DOHH2 (cell line): ENCODE results near the gene BABAM2.

ENCODE experiments used
- H3F3A ChIP-seq: fragments of 200-600 bp; sonication (generic), shearing (Covaris generic); 2 replicates; pipeline ENCODE4 v1.6.0; 2016; ENCODE audit warnings: antibody characterized with exemption, mild to moderate bottlenecking; ENCODE audit not compliant: control insufficient read depth, insufficient read depth
- H3K27ac ChIP-seq: fragments of 200-600 bp; sonication (generic); 2 replicates; pipeline ENCODE4 v1.5.1; 2014; ENCODE audit warnings: low read depth, mild to moderate bottlenecking, low read length, moderate library complexity
- H3K27me3 ChIP-seq: fragments of 200-600 bp; sonication (generic); 2 replicates; pipeline ENCODE4 v1.6.1; 2014; ENCODE audit warnings: mild to moderate bottlenecking, low read length, mixed read lengths; ENCODE audit not compliant: control insufficient read depth
- H3K36me3 ChIP-seq: fragments of 200-600 bp; sonication (generic); 2 replicates; pipeline ENCODE4 v1.6.1; 2014; ENCODE audit warnings: mild to moderate bottlenecking, low read length, moderate library complexity, mixed read lengths; ENCODE audit not compliant: control insufficient read depth
- H3K4me1 ChIP-seq: fragments of 200-600 bp; sonication (generic); 2 replicates; pipeline ENCODE4 v1.6.1; 2014; ENCODE audit warnings: mild to moderate bottlenecking, low read length, mixed read lengths; ENCODE audit not compliant: control insufficient read depth
- H3K4me2 ChIP-seq: fragments of 200-600 bp; sonication (generic); 2 replicates; pipeline ENCODE4 v1.6.0; 2014; ENCODE audit warnings: mild to moderate bottlenecking, low read length, moderate library complexity
- H3K4me3 ChIP-seq: fragments of 200-600 bp; sonication (generic); 2 replicates; pipeline ENCODE4 v1.5.1; 2014; ENCODE audit warnings: mild to moderate bottlenecking, low read length, mixed read lengths
- H3K79me2 ChIP-seq: fragments of 200-600 bp; sonication (generic); 2 replicates; pipeline ENCODE4 v1.6.1; 2014; ENCODE audit warnings: mild to moderate bottlenecking, low read length, mixed read lengths; ENCODE audit not compliant: control insufficient read depth
- H3K9me2 ChIP-seq: fragments of 200-600 bp; sonication (generic); replicated peaks from 2 replicates; pipeline ENCODE4 v1.6.1; 2014; ENCODE audit warnings: mild to moderate bottlenecking, low read length, mixed read lengths; ENCODE audit not compliant: control insufficient read depth
- H3K9me3 ChIP-seq: fragments of 200-600 bp; sonication (generic); 2 replicates; pipeline ENCODE4 v1.6.1; 2014; ENCODE audit warnings: antibody characterized with exemption, low read length, mixed read lengths; ENCODE audit not compliant: control insufficient read depth, insufficient read depth
- H4K20me1 ChIP-seq: fragments of 200-600 bp; sonication (generic); 2 replicates; pipeline ENCODE4 v1.6.0; 2014; ENCODE audit warnings: low read depth, mild to moderate bottlenecking, antibody characterized with exemption, low read length, moderate library complexity; ENCODE audit not compliant: control insufficient read depth, insufficient read depth
- EZH2phosphoT487 ChIP-seq: fragments of 200-600 bp; sonication (generic); IDR thresholded peaks from 2 replicates; pipeline ENCODE4 v1.6.1; 2017; ENCODE audit warnings: borderline replicate concordance, mild to moderate bottlenecking, antibody characterized with exemption, low read length, moderate library complexity, mixed read lengths
- TF ChIP-seq, protein P1 (sequence below): fragments of 200-600 bp; sonication (generic); IDR thresholded peaks from one replicate; pipeline ENCODE4 v1.5.1; 2014; ENCODE audit warnings: antibody characterized with exemption, mild to moderate bottlenecking, low read depth, low read length; ENCODE audit not compliant: poor library complexity, severe bottlenecking

BABAM2 gene

GRCh38 chr2:28117104-28117596 is 226.6 kb downstream of the BABAM2 start:
- Histone ChIP-seq H3K27ac (no peak overlapping the region), H3F3A (no peaks in the 10 kb centered on the region), H3K4me2 (no peak overlapping the region), H3K9me2 (no peaks in the 10 kb centered on the region; the same call in 1 of the 2 replicates), H4K20me1 (no peaks in the 10 kb centered on the region), H3K36me3 (no peaks in the 10 kb centered on the region), H3K79me2 (no peaks in the 10 kb centered on the region), H3K9me3 (no peaks in the 10 kb centered on the region), H3K4me3 (no peak overlapping the region), H3K27me3 (no peaks in the 10 kb centered on the region), H3K4me1 (no peaks in the 10 kb centered on the region)
- TF ChIP-seq EZH2phosphoT487, result no peak
- TF ChIP-seq, protein P1, sequence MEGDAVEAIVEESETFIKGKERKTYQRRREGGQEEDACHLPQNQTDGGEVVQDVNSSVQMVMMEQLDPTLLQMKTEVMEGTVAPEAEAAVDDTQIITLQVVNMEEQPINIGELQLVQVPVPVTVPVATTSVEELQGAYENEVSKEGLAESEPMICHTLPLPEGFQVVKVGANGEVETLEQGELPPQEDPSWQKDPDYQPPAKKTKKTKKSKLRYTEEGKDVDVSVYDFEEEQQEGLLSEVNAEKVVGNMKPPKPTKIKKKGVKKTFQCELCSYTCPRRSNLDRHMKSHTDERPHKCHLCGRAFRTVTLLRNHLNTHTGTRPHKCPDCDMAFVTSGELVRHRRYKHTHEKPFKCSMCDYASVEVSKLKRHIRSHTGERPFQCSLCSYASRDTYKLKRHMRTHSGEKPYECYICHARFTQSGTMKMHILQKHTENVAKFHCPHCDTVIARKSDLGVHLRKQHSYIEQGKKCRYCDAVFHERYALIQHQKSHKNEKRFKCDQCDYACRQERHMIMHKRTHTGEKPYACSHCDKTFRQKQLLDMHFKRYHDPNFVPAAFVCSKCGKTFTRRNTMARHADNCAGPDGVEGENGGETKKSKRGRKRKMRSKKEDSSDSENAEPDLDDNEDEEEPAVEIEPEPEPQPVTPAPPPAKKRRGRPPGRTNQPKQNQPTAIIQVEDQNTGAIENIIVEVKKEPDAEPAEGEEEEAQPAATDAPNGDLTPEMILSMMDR, result no peak

DNA sequence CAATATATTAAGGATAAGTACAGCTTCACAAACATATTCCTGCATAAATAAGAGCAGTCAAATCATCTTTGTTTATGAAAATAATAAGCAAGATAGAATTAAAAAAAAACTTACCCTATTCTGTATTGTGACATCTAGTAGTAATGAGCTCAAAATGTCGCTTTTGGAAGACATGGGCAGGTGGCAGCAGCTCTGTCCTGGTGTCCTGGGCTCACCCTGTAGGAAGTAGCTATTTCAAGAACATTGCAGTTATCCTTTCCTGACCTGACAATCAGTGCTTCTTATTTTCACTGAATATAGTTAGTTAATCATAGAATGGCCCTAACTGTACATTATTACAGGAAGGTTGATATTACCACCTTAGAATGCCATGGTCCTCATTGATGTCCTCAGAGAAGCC is 229.1 kb downstream of the BABAM2 start:
- no peak overlapping the region for H3K27ac ChIP-seq
- no peaks in the 10 kb centered on the region for H3K4me1 ChIP-seq
- no peaks in the 10 kb centered on the region for H3K79me2 ChIP-seq
- H3K4me2 ChIP-seq, result no peak overlapping the region
- H3K4me3 ChIP-seq, result no peak overlapping the region
- H3K27me3 ChIP-seq, result no peaks in the 10 kb centered on the region
- TF ChIP-seq, protein P1, result no peak
- no peak for TF ChIP-seq EZH2phosphoT487
- no peaks in the 10 kb centered on the region for H4K20me1 ChIP-seq
- H3K36me3 ChIP-seq, result no peaks in the 10 kb centered on the region
- H3K9me3 ChIP-seq, result no peaks in the 10 kb centered on the region
- no peaks in the 10 kb centered on the region for H3F3A ChIP-seq
- no peaks in the 10 kb centered on the region for H3K9me2 ChIP-seq

DNA sequence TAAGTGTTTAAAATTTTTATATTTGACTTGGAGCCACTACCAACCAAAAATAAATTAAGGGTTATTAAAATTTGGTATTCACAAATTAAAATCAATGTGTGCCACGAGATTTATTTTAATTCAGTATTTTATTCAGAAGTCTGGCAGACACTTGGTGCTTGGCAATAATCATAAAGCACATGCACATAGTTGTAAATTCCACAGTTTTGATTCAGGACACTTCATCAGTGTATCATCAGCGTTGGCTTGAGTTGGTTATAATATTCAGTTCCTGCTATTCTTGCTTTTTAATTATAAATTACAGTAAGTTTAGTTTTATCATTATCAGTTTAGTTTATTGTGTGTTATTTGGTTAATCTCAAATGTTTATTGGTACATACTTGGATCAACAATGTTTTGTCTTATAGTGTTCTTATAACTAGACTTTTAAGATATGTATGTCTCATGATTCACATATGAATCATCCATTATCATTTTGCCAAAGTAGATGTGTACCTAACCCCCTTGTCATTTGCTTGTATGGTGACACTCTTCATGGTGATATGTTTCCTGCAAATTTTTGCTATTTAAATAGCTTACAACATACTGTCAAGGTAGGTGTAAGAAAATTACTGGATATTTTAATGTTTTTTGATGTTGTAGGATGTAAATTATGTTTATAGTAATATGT is 237.9 kb downstream of the BABAM2 start:
- no peak overlapping the region for H3K4me2 ChIP-seq

More for the DNA sequence above, 237.9 kb downstream of the BABAM2 start:
- Histone ChIP-seq H3K4me3 (no peak overlapping the region), H3K27ac (no peak overlapping the region), H3K9me2 (no peaks in the 10 kb centered on the region), H3F3A (no peaks in the 10 kb centered on the region), H3K36me3 (no peaks in the 10 kb centered on the region), H3K9me3 (no peaks in the 10 kb centered on the region), H3K27me3 (no peaks in the 10 kb centered on the region), H3K4me1 (peaks cover 10% of the 10 kb centered on the region), H3K79me2 (no peaks in the 10 kb centered on the region), H4K20me1 (no peaks in the 10 kb centered on the region)
- TF ChIP-seq, protein P1, result no peak
- TF ChIP-seq EZH2phosphoT487, result no peak
